MCF 10A (cell line): ENCODE data around the gene UBAC2. TPM values are rescaled to one million over a fixed set of nuclear protein-coding genes. Genes with fewer than 3 reads are reported as not detected.
"Not testable (repeated sequence)": the region's sequence is repeated elsewhere in the genome, so short reads cannot be mapped to it uniquely, and the experiment has no call there.

Experiments
- BruUV-seq: library from RNA; stranded (reverse); fragments of 400-500 nt; replicated peaks from 2 replicates; lab custom pipeline; 2021; lab: Mats Ljungman, UMichigan
- CTCF ChIA-PET: fragments of 300-600 bp; sonication (Branson Sonifier 250); formaldehyde crosslinking; extraction: SDS; loops from one replicate; lab custom pipeline; 2021; ENCODE audit warnings: antibody characterized with exemption, inconsistent platforms; lab: Yijun Ruan, JAX
- POLR2A ChIA-PET: fragments of 300-600, 350-650 bp; sonication (Branson Sonifier 250); formaldehyde crosslinking; extraction: SDS; loops from one replicate; lab custom pipeline; 2020; ENCODE audit warnings: antibody characterized with exemption, inconsistent platforms; lab: Yijun Ruan, JAX
- DNase-seq: peaks from one replicate; pipeline ENCODE4 v3.0.0-alpha.2; 2018; ENCODE audit not compliant: unreplicated experiment
- H3K27ac Mint-ChIP-seq: one replicate; pipeline ENCODE4 v1.8.0; 2022; ENCODE audit warnings: mild to moderate bottlenecking, low read depth, mixed read lengths; ENCODE audit not compliant: unreplicated experiment
- H3K27me3 Mint-ChIP-seq: one replicate; pipeline ENCODE4 v1.8.0; 2022; ENCODE audit warnings: mixed read lengths; ENCODE audit not compliant: insufficient read depth, unreplicated experiment
- H3K36me3 Mint-ChIP-seq: one replicate; pipeline ENCODE4 v1.8.0; 2022; ENCODE audit warnings: mild to moderate bottlenecking, moderate library complexity, mixed read lengths; ENCODE audit not compliant: insufficient read depth, unreplicated experiment
- H3K4me1 Mint-ChIP-seq: one replicate; pipeline ENCODE4 v1.8.0; 2022; ENCODE audit warnings: mixed read lengths; ENCODE audit not compliant: insufficient read depth, unreplicated experiment
- H3K4me3 Mint-ChIP-seq: one replicate; pipeline ENCODE4 v1.8.0; 2022; ENCODE audit warnings: mild to moderate bottlenecking, moderate library complexity, mixed read lengths; ENCODE audit not compliant: unreplicated experiment
- H3K9me3 Mint-ChIP-seq: one replicate; pipeline ENCODE4 v1.8.0; 2022; ENCODE audit warnings: mixed read lengths; ENCODE audit not compliant: unreplicated experiment
- CTCF ChIP-seq: fragments of 200-600 bp; IDR thresholded peaks from one replicate; pipeline ENCODE4 v1.8.0; 2022; ENCODE audit warnings: antibody characterized with exemption, mild to moderate bottlenecking; ENCODE audit not compliant: unreplicated experiment
- intact Hi-C: fragments of 100-400 bp; cut with micrococcal nuclease; formaldehyde crosslinking; loops from 2 replicates; pipeline ENCODE4 v1.14.1; 2022
- total RNA-seq: library from RNA; stranded (reverse); gene quantifications from 2 replicates; pipeline ENCODE4 v1.2.3, GENCODE V29; 2022

The UBAC2 gene
- total RNA-seq, 1 experiment from 2014 or later = 74.7 TPM

GRCh38 chr13:99405966-99406365 is 205.3 kb downstream of the UBAC2 start:
- ChIA-PET CTCF (interaction anchor here (0.7 to 0.8 kb wide), 2 partner anchors 8 to 307 kb away, joined by 3 read pairs; no protein-coding TSS in a partner anchor), POLR2A (no interaction called here)
- no peak for TF ChIP-seq CTCF
- no peak overlapping the region for H3K27ac Mint-ChIP-seq
- H3K4me1 Mint-ChIP-seq = peaks cover 6% of the 10 kb centered on the region
- intact Hi-C loops = no loop called here
- no peaks in the 10 kb centered on the region for H3K9me3 Mint-ChIP-seq
- no peaks in the 10 kb centered on the region for H3K36me3 Mint-ChIP-seq
- DNase-seq = no peak
- no peak overlapping the region for H3K4me3 Mint-ChIP-seq
- peaks cover 10% of the 10 kb centered on the region for H3K27me3 Mint-ChIP-seq
- no TSS peak for BruUV-seq

- H3K27ac Mint-ChIP-seq = no peak overlapping the region
- no peak for DNase-seq
- H3K4me1 Mint-ChIP-seq = peaks cover 6% of the 10 kb centered on the region
- H3K9me3 Mint-ChIP-seq = no peaks in the 10 kb centered on the region
- POLR2A ChIA-PET = interaction anchor here (0.7 kb wide), 1 partner anchor 20 kb away, joined by 3 read pairs; no protein-coding TSS in a partner anchor
- CTCF ChIA-PET = interaction anchor here (0.9 kb wide), 1 partner anchor 30 kb away, joined by 5 read pairs; no protein-coding TSS in a partner anchor
- no peaks in the 10 kb centered on the region for H3K36me3 Mint-ChIP-seq
- no TSS peak for BruUV-seq
- TF ChIP-seq CTCF = no peak
- H3K4me3 Mint-ChIP-seq = no peak overlapping the region
- intact Hi-C loops = no loop called here
- peaks cover 10% of the 10 kb centered on the region for H3K27me3 Mint-ChIP-seq
These were observed 206.1 kb downstream of the UBAC2 start for GRCh38 chr13:99406799-99407201.

GRCh38 chr13:99407906-99408702 is 207.4 kb downstream of the UBAC2 start:
- Mint-ChIP-seq H3K4me3 (no peak overlapping the region), H3K9me3 (no peaks in the 10 kb centered on the region), H3K36me3 (no peaks in the 10 kb centered on the region), H3K4me1 (peaks cover 6% of the 10 kb centered on the region), H3K27ac (no peak overlapping the region), H3K27me3 (peaks cover 10% of the 10 kb centered on the region)
- no TSS peak for BruUV-seq
- ChIA-PET CTCF (interaction anchor here (0.9 to 2.3 kb wide), 2 partner anchors 28 kb away, joined by 5 to 11 read pairs; no protein-coding TSS in a partner anchor), POLR2A (no interaction called here)
- no peak for DNase-seq
- intact Hi-C loops = no loop called here
- no peak for TF ChIP-seq CTCF

GRCh38 chr13:99408703-99409000 is 208.0 kb downstream of the UBAC2 start:
- BruUV-seq = no TSS peak
- ChIA-PET POLR2A (no interaction called here), CTCF (interaction anchor here (2.3 kb wide), 1 partner anchor 28 kb away, joined by 11 read pairs; no protein-coding TSS in a partner anchor)
- intact Hi-C loops = no loop called here
- no peak for TF ChIP-seq CTCF
- DNase-seq = no peak
- H3K4me3 Mint-ChIP-seq = no peak overlapping the region
- H3K27me3 Mint-ChIP-seq = peaks cover 10% of the 10 kb centered on the region
- peaks cover 5% of the 10 kb centered on the region for H3K4me1 Mint-ChIP-seq
- no peaks in the 10 kb centered on the region for H3K9me3 Mint-ChIP-seq
- H3K36me3 Mint-ChIP-seq = no peaks in the 10 kb centered on the region
- H3K27ac Mint-ChIP-seq = no peak overlapping the region

GRCh38 chr13:99409461-99410083 is 208.9 kb downstream of the UBAC2 start:
- H3K4me1 Mint-ChIP-seq, H3K9me3 Mint-ChIP-seq, POLR2A ChIA-PET, H3K27ac Mint-ChIP-seq, DNase-seq, H3K4me3 Mint-ChIP-seq, H3K36me3 Mint-ChIP-seq, intact Hi-C loops, BruUV-seq: not testable (repeated sequence)
- peaks cover 10% of the 10 kb centered on the region for H3K27me3 Mint-ChIP-seq
- CTCF ChIA-PET = interaction anchor here (0.6 to 2.3 kb wide), 3 partner anchors 27 to 237 kb away, joined by 3 to 11 read pairs (median 3); no protein-coding TSS in a partner anchor
